Measurements from ENCODE around the gene ZSCAN23. TPM values are rescaled to one million over a fixed set of nuclear protein-coding genes. Genes with fewer than 3 reads are reported as not detected.

Gene ZSCAN23
- total RNA-seq, 6 donors from 2014 or later: 0.91 to 6.3 (median 1.6) TPM

GRCh38 chr6:28488916-28489365 is 45.6 kb upstream of the ZSCAN23 start:
- peaks cover 0 to 3% (median 0%) of the 10 kb centered on the region in 4 donors for H3K4me1 ChIP-seq
- H3K27ac ChIP-seq: peak overlapping the region; percentile 21 to 81 (median 71)
- no peaks in the 10 kb centered on the region for H3K27me3 ChIP-seq
- no peaks in the 10 kb centered on the region for H3K36me3 ChIP-seq
- ATAC-seq (ENCODE audit: low FRiP score in 2 of 2) (no peak), DNase-seq (no peak)
- peak overlapping the region in 3 of 4 donors; percentile 34 to 47 (median 41) for H3K4me3 ChIP-seq
- TF ChIP-seq POLR2AphosphoS5 (IDR thresholded peaks at IDR 0.05) (no peak), EP300 (IDR thresholded peaks at IDR 0.05) (no peak), POLR2A (IDR thresholded peaks at IDR 0.05) (no peak)
- TF ChIP-seq, protein P1, sequence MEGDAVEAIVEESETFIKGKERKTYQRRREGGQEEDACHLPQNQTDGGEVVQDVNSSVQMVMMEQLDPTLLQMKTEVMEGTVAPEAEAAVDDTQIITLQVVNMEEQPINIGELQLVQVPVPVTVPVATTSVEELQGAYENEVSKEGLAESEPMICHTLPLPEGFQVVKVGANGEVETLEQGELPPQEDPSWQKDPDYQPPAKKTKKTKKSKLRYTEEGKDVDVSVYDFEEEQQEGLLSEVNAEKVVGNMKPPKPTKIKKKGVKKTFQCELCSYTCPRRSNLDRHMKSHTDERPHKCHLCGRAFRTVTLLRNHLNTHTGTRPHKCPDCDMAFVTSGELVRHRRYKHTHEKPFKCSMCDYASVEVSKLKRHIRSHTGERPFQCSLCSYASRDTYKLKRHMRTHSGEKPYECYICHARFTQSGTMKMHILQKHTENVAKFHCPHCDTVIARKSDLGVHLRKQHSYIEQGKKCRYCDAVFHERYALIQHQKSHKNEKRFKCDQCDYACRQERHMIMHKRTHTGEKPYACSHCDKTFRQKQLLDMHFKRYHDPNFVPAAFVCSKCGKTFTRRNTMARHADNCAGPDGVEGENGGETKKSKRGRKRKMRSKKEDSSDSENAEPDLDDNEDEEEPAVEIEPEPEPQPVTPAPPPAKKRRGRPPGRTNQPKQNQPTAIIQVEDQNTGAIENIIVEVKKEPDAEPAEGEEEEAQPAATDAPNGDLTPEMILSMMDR (IDR thresholded peaks at IDR 0.05): no peak
- 16 to 19% methylated on average over 14 of the region's 14 CpGs for whole genome bisulfite sequencing, 2 donors
- H3K9me3 ChIP-seq: no peaks in the 10 kb centered on the region

DNA sequence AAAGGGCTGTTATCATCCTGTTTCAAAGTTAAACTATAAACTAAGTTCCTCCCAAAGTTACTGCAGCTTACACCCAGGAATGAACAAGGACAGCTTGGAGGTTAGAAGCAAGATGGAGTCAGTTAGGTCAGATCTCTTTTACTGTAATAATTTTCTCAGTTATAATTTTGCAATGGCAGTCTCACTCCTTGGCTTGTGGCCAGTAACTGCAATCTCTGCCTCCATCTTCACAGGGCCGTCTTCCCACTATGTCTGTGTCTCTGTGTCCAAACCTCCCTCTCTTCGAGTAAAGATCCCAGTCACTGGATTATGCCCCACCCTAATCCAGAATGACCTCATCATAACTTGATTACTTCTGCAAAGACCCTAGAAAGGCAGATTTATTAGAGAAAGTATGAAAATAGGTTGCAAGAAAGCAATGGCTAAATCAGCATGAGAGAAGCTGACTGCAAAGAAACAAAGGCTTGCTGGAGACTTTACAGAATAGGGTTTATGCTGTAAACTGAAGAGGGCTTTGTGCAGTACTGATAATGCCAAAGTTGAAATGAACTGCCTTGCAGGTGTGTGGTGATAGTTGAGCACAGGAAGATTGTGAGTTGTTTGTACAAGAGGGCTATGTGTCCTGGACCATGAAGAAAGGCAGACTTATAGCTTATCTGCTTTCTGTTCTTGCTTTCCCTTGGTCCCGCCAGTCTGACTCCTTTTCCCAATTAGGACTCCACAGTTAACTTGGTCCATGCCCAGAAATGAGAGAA is 43.9 kb upstream of the ZSCAN23 start:
- ATAC-seq (ENCODE audit: low FRiP score in 2 of 2) (no peak), DNase-seq (no peak)
- peaks cover 0 to 3% (median 0%) of the 10 kb centered on the region in 4 donors for H3K4me1 ChIP-seq
- no peaks in the 10 kb centered on the region for H3K36me3 ChIP-seq
- H3K27me3 ChIP-seq: no peaks in the 10 kb centered on the region
- WGBS, 2 donors: 73 to 78% methylated on average over 3 of the region's 3 CpGs
- H3K4me3 ChIP-seq: no peak overlapping the region
- TF ChIP-seq POLR2AphosphoS5 (IDR thresholded peaks at IDR 0.05): no peak
- TF ChIP-seq POLR2A (IDR thresholded peaks at IDR 0.05): no peak
- TF ChIP-seq, protein P1 (IDR thresholded peaks at IDR 0.05): no peak
- TF ChIP-seq EP300 (IDR thresholded peaks at IDR 0.05): no peak
- no peaks in the 10 kb centered on the region for H3K9me3 ChIP-seq
- no peak overlapping the region for H3K27ac ChIP-seq

DNA sequence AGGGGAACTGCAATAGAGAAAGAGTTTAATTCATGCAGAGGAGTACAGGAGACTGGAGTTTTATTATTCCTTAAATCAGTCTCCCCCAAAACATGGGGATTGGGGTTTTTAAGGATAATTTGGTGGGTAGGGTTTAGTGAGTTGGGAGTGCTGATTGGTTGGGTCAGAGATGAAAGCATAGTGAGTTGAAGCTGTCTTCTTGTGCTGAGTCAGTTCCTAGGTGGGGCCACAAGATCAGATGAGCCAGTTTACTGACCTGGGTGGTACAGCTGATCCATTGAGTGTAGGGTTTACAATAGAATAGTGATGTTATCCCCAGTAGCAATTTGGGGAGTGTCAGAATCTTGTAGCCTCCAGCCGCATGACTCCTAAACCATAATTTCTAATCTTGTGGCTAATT is 43.2 kb upstream of the ZSCAN23 start:
- DNase-seq (no peak), ATAC-seq (ENCODE audit: low FRiP score in 2 of 2) (no peak)
- H3K4me3 ChIP-seq: no peak overlapping the region
- WGBS, 2 donors: 100% methylated on average over 1 of the region's 1 CpG
- TF ChIP-seq, protein P1 (IDR thresholded peaks at IDR 0.05): no peak
- no peak for TF ChIP-seq POLR2AphosphoS5 (IDR thresholded peaks at IDR 0.05)
- TF ChIP-seq EP300 (IDR thresholded peaks at IDR 0.05): no peak
- no peaks in the 10 kb centered on the region for H3K36me3 ChIP-seq
- H3K27ac ChIP-seq: no peak overlapping the region
- H3K4me1 ChIP-seq: peaks cover 0 to 3% (median 0%) of the 10 kb centered on the region in 4 donors
- no peaks in the 10 kb centered on the region for H3K9me3 ChIP-seq
- H3K27me3 ChIP-seq: no peaks in the 10 kb centered on the region

DNA sequence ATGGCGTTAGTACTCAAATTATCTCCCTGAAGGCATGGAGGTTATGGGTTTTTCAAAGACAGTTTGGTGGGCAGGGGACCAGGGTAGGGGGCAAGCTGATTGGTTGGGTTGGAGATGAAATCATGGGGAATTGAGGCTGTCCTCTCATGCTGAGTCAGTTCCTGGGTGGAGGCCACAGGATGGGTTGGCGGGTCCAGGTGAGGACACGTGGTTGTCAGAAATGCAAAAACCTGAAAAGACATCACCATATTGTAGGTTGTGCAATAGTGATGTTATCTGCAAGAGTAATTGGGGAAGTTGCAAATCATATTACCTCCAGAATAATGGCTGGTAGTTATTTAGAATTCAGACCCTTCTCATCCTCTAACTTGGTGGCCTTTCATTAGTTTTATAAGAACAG is 42.2 kb upstream of the ZSCAN23 start:
- no peaks in the 10 kb centered on the region for H3K27me3 ChIP-seq
- WGBS, 2 donors: 82% methylated on average over 3 of the region's 3 CpGs
- H3K27ac ChIP-seq: no peak overlapping the region
- H3K4me1 ChIP-seq: peaks cover 0 to 3% (median 0%) of the 10 kb centered on the region in 4 donors
- no peaks in the 10 kb centered on the region for H3K9me3 ChIP-seq
- H3K36me3 ChIP-seq: no peaks in the 10 kb centered on the region
- ATAC-seq (ENCODE audit: low FRiP score in 2 of 2) (no peak), DNase-seq (no peak)
- TF ChIP-seq, protein P1 (IDR thresholded peaks at IDR 0.05): no peak
- TF ChIP-seq EP300 (IDR thresholded peaks at IDR 0.05): no peak
- TF ChIP-seq POLR2A (IDR thresholded peaks at IDR 0.05): no peak
- TF ChIP-seq POLR2AphosphoS5 (IDR thresholded peaks at IDR 0.05): no peak
- H3K4me3 ChIP-seq: no peak overlapping the region

Data from upper lobe of left lung (tissue), 6 donors.